HEK293 (cell line): ENCODE measurements around the gene PPARG.

Source experiments
- RBAK ChIP-seq: fragments of 450-650 bp; formaldehyde crosslinking; IDR thresholded peaks from 2 replicates; pipeline ENCODE4 v1.5.1; 2016; ENCODE audit warnings: missing biosample characterization, missing genetic modification characterization
- ZNF394 ChIP-seq: fragments of 450-650 bp; formaldehyde crosslinking; IDR thresholded peaks from 2 replicates; pipeline ENCODE4 v1.5.1; 2016; ENCODE audit warnings: missing biosample characterization, missing genetic modification characterization, mild to moderate bottlenecking, moderate library complexity, borderline replicate concordance
- ZNF639 ChIP-seq: fragments of 450-650 bp; formaldehyde crosslinking; IDR thresholded peaks from 2 replicates; pipeline ENCODE4 v1.5.1; 2016; ENCODE audit warnings: missing biosample characterization, missing genetic modification characterization
- ZNF830 ChIP-seq: fragments of 450-650 bp; IDR thresholded peaks from 2 replicates; pipeline ENCODE4 v1.5.0; 2018; ENCODE audit warnings: missing biosample characterization, missing genetic modification characterization, low read depth, mild to moderate bottlenecking, moderate library complexity
- TF ChIP-seq, protein P1 (sequence below): fragments of 450-650 bp; formaldehyde crosslinking; IDR thresholded peaks from 2 replicates; pipeline ENCODE4 v1.5.1; 2016; ENCODE audit warnings: missing biosample characterization, missing genetic modification characterization

DNA sequence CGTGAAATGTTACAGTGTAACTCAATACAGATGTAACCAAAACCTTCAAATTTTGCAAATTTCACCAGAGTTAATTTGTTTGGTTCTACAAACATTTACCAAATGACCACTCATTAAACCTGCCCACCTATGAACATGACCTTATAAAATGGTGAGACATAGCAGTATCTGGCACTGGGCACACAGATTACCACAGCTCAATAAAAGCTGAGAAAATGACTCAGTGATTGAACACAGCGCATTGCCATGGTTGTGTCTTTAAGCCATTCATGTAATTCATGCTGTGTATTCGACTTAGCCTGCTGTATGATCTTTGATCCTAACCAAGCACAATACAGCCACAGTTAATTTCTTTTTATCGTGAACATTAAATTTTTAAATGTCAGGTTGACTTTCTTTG, 11.3 kb downstream of the PPARG start:
- TF ChIP-seq RBAK (tag by site-specific recombination) (no peak), ZNF394 (no peak), ZNF830 (no peak), ZNF639 (tag by site-specific recombination) (no peak)
- TF ChIP-seq, protein P1, sequence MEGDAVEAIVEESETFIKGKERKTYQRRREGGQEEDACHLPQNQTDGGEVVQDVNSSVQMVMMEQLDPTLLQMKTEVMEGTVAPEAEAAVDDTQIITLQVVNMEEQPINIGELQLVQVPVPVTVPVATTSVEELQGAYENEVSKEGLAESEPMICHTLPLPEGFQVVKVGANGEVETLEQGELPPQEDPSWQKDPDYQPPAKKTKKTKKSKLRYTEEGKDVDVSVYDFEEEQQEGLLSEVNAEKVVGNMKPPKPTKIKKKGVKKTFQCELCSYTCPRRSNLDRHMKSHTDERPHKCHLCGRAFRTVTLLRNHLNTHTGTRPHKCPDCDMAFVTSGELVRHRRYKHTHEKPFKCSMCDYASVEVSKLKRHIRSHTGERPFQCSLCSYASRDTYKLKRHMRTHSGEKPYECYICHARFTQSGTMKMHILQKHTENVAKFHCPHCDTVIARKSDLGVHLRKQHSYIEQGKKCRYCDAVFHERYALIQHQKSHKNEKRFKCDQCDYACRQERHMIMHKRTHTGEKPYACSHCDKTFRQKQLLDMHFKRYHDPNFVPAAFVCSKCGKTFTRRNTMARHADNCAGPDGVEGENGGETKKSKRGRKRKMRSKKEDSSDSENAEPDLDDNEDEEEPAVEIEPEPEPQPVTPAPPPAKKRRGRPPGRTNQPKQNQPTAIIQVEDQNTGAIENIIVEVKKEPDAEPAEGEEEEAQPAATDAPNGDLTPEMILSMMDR (tag by site-specific recombination), result no peak
